RWPE1 (cell line): Measurements from ENCODE around the gene DNASE1L1.

Source experiments
- CTCF ChIA-PET: fragments of 350-600 bp; sonication (Branson Sonifier 250); formaldehyde crosslinking; extraction: SDS; loops from one replicate; lab custom pipeline; 2021; lab: Yijun Ruan, JAX
- POLR2A ChIA-PET: fragments of 400-600 bp; formaldehyde crosslinking; extraction: SDS; loops from one replicate; lab custom pipeline; 2020; ENCODE audit warnings: antibody characterized with exemption; ENCODE audit not compliant: low non-redundant PET; lab: Yijun Ruan, JAX
- DNase-seq: peaks from one replicate; pipeline ENCODE4 v3.0.0; 2012; ENCODE audit warnings: low spot score
- H3K27ac ChIP-seq: fragments of 450-650 bp; 2 replicates; pipeline ENCODE4 v1.5.1; 2017
- CTCF ChIP-seq: fragments of 450-650 bp; conservative IDR thresholded peaks from 2 replicates; pipeline ENCODE4 v1.5.1; 2017; ENCODE audit warnings: low read depth, mild to moderate bottlenecking

DNASE1L1 gene

GRCh38 chrX:154379569-154379951 is 29.5 kb downstream of the DNASE1L1 start:
- ChIA-PET CTCF (no interaction called here), POLR2A (no interaction called here)
- TF ChIP-seq CTCF: no peak
- peak overlapping the region; percentile 86 for H3K27ac ChIP-seq
- no peak for DNase-seq

GRCh38 chrX:154378799-154379568 is 30.1 kb downstream of the DNASE1L1 start, which contains the start of gene EMD:
EMD (plus strand) TSS chrX:154379295; CDS start chrX:154379485, 190 bp downstream.
- TF ChIP-seq CTCF: no peak
- CTCF ChIA-PET: no interaction called here
- peak; percentile 82 for DNase-seq

GRCh38 chrX:154378059-154378798 is 30.8 kb downstream of the DNASE1L1 start:
- peak overlapping the region; percentile 96 for H3K27ac ChIP-seq
- CTCF ChIA-PET: no interaction called here
- no peak for TF ChIP-seq CTCF
- DNase-seq: no peak
- POLR2A ChIA-PET: no interaction called here

More at GRCh38 chrX:154378799-154379568, 30.1 kb downstream of the DNASE1L1 start, which contains the start of gene EMD:
- POLR2A ChIA-PET: no interaction called here
- peak within 1 kb of the TSS; percentile 96 for H3K27ac ChIP-seq

GRCh38 chrX:154376774-154377173 is 32.3 kb downstream of the DNASE1L1 start:
- TF ChIP-seq CTCF: no peak
- ChIA-PET POLR2A (no interaction called here), CTCF (interaction anchor here (0.5 kb wide), 1 partner anchor 147 kb away, joined by 3 read pairs; no protein-coding TSS in a partner anchor)
- peak overlapping the region; percentile 96 for H3K27ac ChIP-seq
- DNase-seq: no peak

GRCh38 chrX:154375156-154375504 is 33.9 kb downstream of the DNASE1L1 start:
- TF ChIP-seq CTCF: no peak
- H3K27ac ChIP-seq: peak overlapping the region; percentile 97
- DNase-seq: no peak
- POLR2A ChIA-PET: no interaction called here
- CTCF ChIA-PET: no interaction called here

- POLR2A ChIA-PET: interaction anchor here (1.1 kb wide), 1 partner anchor 85 kb away, joined by 3 read pairs; no protein-coding TSS in a partner anchor
- H3K27ac ChIP-seq: peak within 1 kb of the TSS; percentile 97
- CTCF ChIA-PET: interaction anchor here (0.7 to 2.1 kb wide), 5 partner anchors 8 to 444 kb away, joined by 4 to 13 read pairs (median 11); no protein-coding TSS in a partner anchor
- DNase-seq: no peak
- TF ChIP-seq CTCF: no peak
Measured at GRCh38 chrX:154374313-154375155, 34.5 kb downstream of the DNASE1L1 start, which contains the start of gene FLNA. FLNA (minus strand) TSS chrX:154374634; CDS start chrX:154371245, 3,389 bp downstream.
